Measurements from ENCODE around the gene ETS1. TPM values are rescaled to one million over a fixed set of nuclear protein-coding genes. Genes with fewer than 3 reads are reported as not detected.

ETS1 gene
- polyA plus RNA-seq, 1 donor from 2014 or later, result 0.42 TPM

DNA sequence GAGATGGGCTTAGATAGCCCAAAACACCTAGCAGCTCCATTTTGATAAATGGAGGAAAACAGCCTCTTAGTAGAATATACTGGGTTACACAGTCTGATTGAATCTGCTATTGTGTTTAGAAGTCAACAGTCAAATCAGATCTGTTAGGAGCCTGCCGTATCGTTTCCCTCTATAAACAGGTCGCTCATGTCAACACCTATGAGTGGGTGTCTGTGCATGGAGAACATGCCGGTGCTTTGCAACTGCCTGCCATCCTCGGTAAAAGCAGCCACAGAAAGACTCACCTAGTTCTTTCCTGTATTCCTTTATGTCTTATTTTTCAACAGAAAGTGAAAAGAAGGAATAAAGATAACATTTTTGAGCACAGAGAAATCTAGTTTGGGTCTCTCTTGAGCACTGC, 99.4 kb downstream of the ETS1 start:
- Histone ChIP-seq H3K36me3 (ENCODE audit: insufficient read depth, low read length) (no peaks in the 10 kb centered on the region), H3K9ac (ENCODE audit: low read length) (no peak overlapping the region), H3K79me2 (replicated peaks; ENCODE audit: insufficient read depth, low read length) (no peaks in the 10 kb centered on the region)

DNA sequence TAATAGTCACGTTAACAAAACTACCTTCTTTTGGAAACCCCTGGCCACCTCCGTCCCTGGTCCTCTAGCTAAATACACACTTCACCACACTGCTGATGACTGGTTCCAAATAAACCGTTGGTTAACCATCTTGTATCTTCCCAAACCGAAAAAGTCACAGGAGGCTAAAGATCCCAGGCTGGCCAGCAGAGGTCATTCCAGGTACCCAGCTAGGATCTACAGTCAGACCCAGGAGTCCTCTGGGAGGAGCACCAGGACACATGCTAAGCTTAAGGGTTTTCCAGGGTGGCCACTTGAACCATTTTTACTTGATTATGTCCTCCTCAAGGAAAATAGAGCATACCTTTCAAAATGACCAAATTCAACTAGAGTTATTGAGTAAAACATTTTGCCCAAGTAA, 103.2 kb downstream of the ETS1 start:
- Histone ChIP-seq H2AFZ (ENCODE audit: low read depth, low read length) (no peak overlapping the region), H3K9ac (ENCODE audit: low read length) (no peak overlapping the region), H3K9me3 (ENCODE audit: low read length) (no peaks in the 10 kb centered on the region), H3K36me3 (ENCODE audit: insufficient read depth, low read length) (no peaks in the 10 kb centered on the region), H3K27ac (ENCODE audit: low read length) (no peak overlapping the region), H3F3A (ENCODE audit: insufficient read depth, low read length, poor library complexity, severe bottlenecking) (no peaks in the 10 kb centered on the region), H3K4me2 (ENCODE audit: low read length) (no peak overlapping the region), H3K79me2 (replicated peaks; ENCODE audit: insufficient read depth, low read length) (no peaks in the 10 kb centered on the region), H4K20me1 (ENCODE audit: insufficient read depth) (no peaks in the 10 kb centered on the region), H3K4me3 (ENCODE audit: low read length) (no peak overlapping the region), H3K27me3 (ENCODE audit: insufficient read depth, low read depth, low read length) (no peaks in the 10 kb centered on the region), H3K9me2 (ENCODE audit: insufficient read depth, low read length) (no peaks in the 10 kb centered on the region)
- TF ChIP-seq MXI1 (conservative IDR thresholded peaks at IDR 0.05; ENCODE audit: poor library complexity, severe bottlenecking) (no peak), TAF1 (IDR thresholded peaks at IDR 0.05; ENCODE audit: low read depth) (no peak), SMC3 (conservative IDR thresholded peaks at IDR 0.05; ENCODE audit: poor library complexity) (no peak)
- TF ChIP-seq, protein P1, sequence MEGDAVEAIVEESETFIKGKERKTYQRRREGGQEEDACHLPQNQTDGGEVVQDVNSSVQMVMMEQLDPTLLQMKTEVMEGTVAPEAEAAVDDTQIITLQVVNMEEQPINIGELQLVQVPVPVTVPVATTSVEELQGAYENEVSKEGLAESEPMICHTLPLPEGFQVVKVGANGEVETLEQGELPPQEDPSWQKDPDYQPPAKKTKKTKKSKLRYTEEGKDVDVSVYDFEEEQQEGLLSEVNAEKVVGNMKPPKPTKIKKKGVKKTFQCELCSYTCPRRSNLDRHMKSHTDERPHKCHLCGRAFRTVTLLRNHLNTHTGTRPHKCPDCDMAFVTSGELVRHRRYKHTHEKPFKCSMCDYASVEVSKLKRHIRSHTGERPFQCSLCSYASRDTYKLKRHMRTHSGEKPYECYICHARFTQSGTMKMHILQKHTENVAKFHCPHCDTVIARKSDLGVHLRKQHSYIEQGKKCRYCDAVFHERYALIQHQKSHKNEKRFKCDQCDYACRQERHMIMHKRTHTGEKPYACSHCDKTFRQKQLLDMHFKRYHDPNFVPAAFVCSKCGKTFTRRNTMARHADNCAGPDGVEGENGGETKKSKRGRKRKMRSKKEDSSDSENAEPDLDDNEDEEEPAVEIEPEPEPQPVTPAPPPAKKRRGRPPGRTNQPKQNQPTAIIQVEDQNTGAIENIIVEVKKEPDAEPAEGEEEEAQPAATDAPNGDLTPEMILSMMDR (IDR thresholded peaks at IDR 0.05; ENCODE audit: poor library complexity, severe bottlenecking), result no peak

More for the DNA sequence above, 99.4 kb downstream of the ETS1 start:
- Histone ChIP-seq H2AFZ (ENCODE audit: low read depth, low read length) (no peak overlapping the region), H3K9me2 (ENCODE audit: insufficient read depth, low read length) (no peaks in the 10 kb centered on the region), H4K20me1 (ENCODE audit: insufficient read depth) (no peaks in the 10 kb centered on the region), H3K9me3 (ENCODE audit: low read length) (no peaks in the 10 kb centered on the region), H3K27ac (ENCODE audit: low read length) (no peak overlapping the region), H3K4me3 (ENCODE audit: low read length) (no peak overlapping the region), H3F3A (ENCODE audit: insufficient read depth, low read length, poor library complexity, severe bottlenecking) (no peaks in the 10 kb centered on the region), H3K27me3 (ENCODE audit: insufficient read depth, low read depth, low read length) (no peaks in the 10 kb centered on the region), H3K4me2 (ENCODE audit: low read length) (no peak overlapping the region)
- no peak for TF ChIP-seq RAD21 (conservative IDR thresholded peaks at IDR 0.05)
- TF ChIP-seq EP300 (conservative IDR thresholded peaks at IDR 0.05; ENCODE audit: poor library complexity, severe bottlenecking), result no peak

DNA sequence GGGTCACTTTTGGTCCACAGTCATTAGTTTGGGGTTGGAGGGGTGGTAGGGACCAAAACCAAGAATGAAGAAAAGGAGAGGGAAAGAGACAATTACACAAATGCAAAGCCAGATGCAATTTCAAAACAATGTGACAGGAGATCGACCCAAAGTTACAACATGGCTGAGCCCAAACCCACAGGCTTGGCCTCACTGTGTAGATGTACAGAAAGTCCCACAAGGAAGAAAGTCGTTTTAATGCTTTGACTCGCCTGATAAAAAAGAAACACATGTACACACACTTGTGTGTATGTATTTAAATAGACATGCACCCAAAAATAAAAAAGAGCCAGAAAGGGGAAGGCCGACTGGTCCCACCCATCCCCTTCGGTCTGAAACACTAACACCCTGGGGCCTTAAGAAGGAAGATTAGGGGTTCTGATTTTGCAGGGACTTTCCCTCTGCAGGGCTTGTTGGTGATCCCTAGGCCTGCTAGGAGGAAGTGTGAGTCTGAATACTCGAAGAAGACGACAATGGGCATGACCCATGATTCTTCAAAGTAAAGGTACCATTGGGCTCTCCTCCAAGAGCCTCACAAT, 104.1 kb downstream of the ETS1 start:
- Histone ChIP-seq H3K36me3 (ENCODE audit: insufficient read depth, low read length) (no peaks in the 10 kb centered on the region), H2AFZ (ENCODE audit: low read depth, low read length) (no peak overlapping the region), H3K4me3 (ENCODE audit: low read length) (no peak overlapping the region), H3K27ac (ENCODE audit: low read length) (no peak overlapping the region), H3K27me3 (ENCODE audit: insufficient read depth, low read depth, low read length) (no peaks in the 10 kb centered on the region), H4K20me1 (ENCODE audit: insufficient read depth) (no peaks in the 10 kb centered on the region), H3K4me2 (ENCODE audit: low read length) (no peak overlapping the region), H3F3A (ENCODE audit: insufficient read depth, low read length, poor library complexity, severe bottlenecking) (no peaks in the 10 kb centered on the region), H3K9me2 (ENCODE audit: insufficient read depth, low read length) (no peaks in the 10 kb centered on the region), H3K9ac (ENCODE audit: low read length) (no peak overlapping the region), H3K79me2 (replicated peaks; ENCODE audit: insufficient read depth, low read length) (no peaks in the 10 kb centered on the region), H3K9me3 (ENCODE audit: low read length) (no peaks in the 10 kb centered on the region)
- no peak for TF ChIP-seq POLR2AphosphoS5 (IDR thresholded peaks at IDR 0.05)
- TF ChIP-seq EZH2 (IDR thresholded peaks at IDR 0.05; ENCODE audit: borderline replicate concordance, insufficient read depth, low read length, poor library complexity, severe bottlenecking), result no peak
- TF ChIP-seq, protein P1 (IDR thresholded peaks at IDR 0.05; ENCODE audit: poor library complexity, severe bottlenecking), result no peak
- TF ChIP-seq MXI1 (conservative IDR thresholded peaks at IDR 0.05; ENCODE audit: poor library complexity, severe bottlenecking), result no peak
- no peak for TF ChIP-seq EP300 (conservative IDR thresholded peaks at IDR 0.05; ENCODE audit: poor library complexity, severe bottlenecking)
- TF ChIP-seq TAF1 (IDR thresholded peaks at IDR 0.05; ENCODE audit: low read depth), result no peak
- TF ChIP-seq RAD21 (conservative IDR thresholded peaks at IDR 0.05), result no peak
- TF ChIP-seq SMC3 (conservative IDR thresholded peaks at IDR 0.05; ENCODE audit: poor library complexity), result no peak
- TF ChIP-seq, protein P2, sequence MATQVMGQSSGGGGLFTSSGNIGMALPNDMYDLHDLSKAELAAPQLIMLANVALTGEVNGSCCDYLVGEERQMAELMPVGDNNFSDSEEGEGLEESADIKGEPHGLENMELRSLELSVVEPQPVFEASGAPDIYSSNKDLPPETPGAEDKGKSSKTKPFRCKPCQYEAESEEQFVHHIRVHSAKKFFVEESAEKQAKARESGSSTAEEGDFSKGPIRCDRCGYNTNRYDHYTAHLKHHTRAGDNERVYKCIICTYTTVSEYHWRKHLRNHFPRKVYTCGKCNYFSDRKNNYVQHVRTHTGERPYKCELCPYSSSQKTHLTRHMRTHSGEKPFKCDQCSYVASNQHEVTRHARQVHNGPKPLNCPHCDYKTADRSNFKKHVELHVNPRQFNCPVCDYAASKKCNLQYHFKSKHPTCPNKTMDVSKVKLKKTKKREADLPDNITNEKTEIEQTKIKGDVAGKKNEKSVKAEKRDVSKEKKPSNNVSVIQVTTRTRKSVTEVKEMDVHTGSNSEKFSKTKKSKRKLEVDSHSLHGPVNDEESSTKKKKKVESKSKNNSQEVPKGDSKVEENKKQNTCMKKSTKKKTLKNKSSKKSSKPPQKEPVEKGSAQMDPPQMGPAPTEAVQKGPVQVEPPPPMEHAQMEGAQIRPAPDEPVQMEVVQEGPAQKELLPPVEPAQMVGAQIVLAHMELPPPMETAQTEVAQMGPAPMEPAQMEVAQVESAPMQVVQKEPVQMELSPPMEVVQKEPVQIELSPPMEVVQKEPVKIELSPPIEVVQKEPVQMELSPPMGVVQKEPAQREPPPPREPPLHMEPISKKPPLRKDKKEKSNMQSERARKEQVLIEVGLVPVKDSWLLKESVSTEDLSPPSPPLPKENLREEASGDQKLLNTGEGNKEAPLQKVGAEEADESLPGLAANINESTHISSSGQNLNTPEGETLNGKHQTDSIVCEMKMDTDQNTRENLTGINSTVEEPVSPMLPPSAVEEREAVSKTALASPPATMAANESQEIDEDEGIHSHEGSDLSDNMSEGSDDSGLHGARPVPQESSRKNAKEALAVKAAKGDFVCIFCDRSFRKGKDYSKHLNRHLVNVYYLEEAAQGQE (IDR thresholded peaks at IDR 0.05; ENCODE audit: borderline replicate concordance), result no peak
